HEK293T (cell line): Measurements from ENCODE around the gene SKIC3.

Source experiments
- CTCF ChIA-PET: fragments of 350-600 bp; formaldehyde crosslinking; extraction: SDS; loops from one replicate; lab custom pipeline; 2021; ENCODE audit warnings: antibody characterized with exemption, inconsistent platforms; lab: Yijun Ruan, JAX
- POLR2A ChIA-PET: fragments of 350-600 bp; formaldehyde crosslinking; extraction: SDS; loops from one replicate; lab custom pipeline; 2020; ENCODE audit warnings: antibody characterized with exemption, inconsistent platforms; lab: Yijun Ruan, JAX
- DNase-seq: peaks from one replicate; pipeline ENCODE4 v3.0.0; 2012; ENCODE audit warnings: mixed read lengths; ENCODE audit errors: extremely low spot score
- ARNT ChIP-seq: fragments of 450-650 bp; IDR thresholded peaks from 2 replicates; pipeline ENCODE4 v1.6.1; 2017; ENCODE audit warnings: mild to moderate bottlenecking
- BHLHE40 ChIP-seq: fragments of 450-650 bp; IDR thresholded peaks from 2 replicates; pipeline ENCODE4 v1.6.1; 2016; ENCODE audit warnings: mild to moderate bottlenecking, moderate library complexity, borderline replicate concordance
- CTBP1 ChIP-seq: fragments of 450-650 bp; IDR thresholded peaks from 2 replicates; pipeline ENCODE4 v1.6.1; 2016; ENCODE audit warnings: borderline replicate concordance
- ELF4 ChIP-seq: fragments of 450-650 bp; IDR thresholded peaks from 2 replicates; pipeline ENCODE4 v1.6.1; 2017; ENCODE audit warnings: antibody characterized with exemption
- FOXA1 ChIP-seq: fragments of 450-650 bp; IDR thresholded peaks from 2 replicates; pipeline ENCODE4 v1.6.1; 2016; ENCODE audit warnings: mild to moderate bottlenecking
- FOXK2 ChIP-seq: fragments of 450-650 bp; IDR thresholded peaks from 2 replicates; pipeline ENCODE4 v1.6.1; 2016; ENCODE audit warnings: mild to moderate bottlenecking
- FOXM1 ChIP-seq: fragments of 450-650 bp; IDR thresholded peaks from 2 replicates; pipeline ENCODE4 v1.6.1; 2017; ENCODE audit warnings: mild to moderate bottlenecking, borderline replicate concordance
- HDGF ChIP-seq: fragments of 450-650 bp; IDR thresholded peaks from 2 replicates; pipeline ENCODE4 v1.6.1; 2017; ENCODE audit warnings: antibody characterized with exemption, borderline replicate concordance
- L3MBTL2 ChIP-seq: fragments of 450-650 bp; conservative IDR thresholded peaks from 2 replicates; pipeline ENCODE4 v1.6.1; 2016; ENCODE audit warnings: mild to moderate bottlenecking
- LEF1 ChIP-seq: fragments of 450-650 bp; IDR thresholded peaks from 2 replicates; pipeline ENCODE4 v1.6.1; 2017; ENCODE audit warnings: mild to moderate bottlenecking, borderline replicate concordance
- NFRKB ChIP-seq: fragments of 450-650 bp; IDR thresholded peaks from 2 replicates; pipeline ENCODE4 v1.6.1; 2016; ENCODE audit warnings: mild to moderate bottlenecking, moderate library complexity
- SP1 ChIP-seq: fragments of 450-650 bp; IDR thresholded peaks from 2 replicates; pipeline ENCODE4 v1.6.1; 2017
- SUZ12 ChIP-seq: fragments of 450-650 bp; IDR thresholded peaks from 2 replicates; pipeline ENCODE4 v1.6.1; 2016; ENCODE audit warnings: mild to moderate bottlenecking
- TARDBP ChIP-seq: fragments of 450-650 bp; IDR thresholded peaks from 2 replicates; pipeline ENCODE4 v1.6.1; 2016
- ZNF384 ChIP-seq: fragments of 450-650 bp; IDR thresholded peaks from 2 replicates; pipeline ENCODE4 v1.6.1; 2016
- TF ChIP-seq, protein P1 (sequence below): fragments of 450-650 bp; IDR thresholded peaks from 2 replicates; pipeline ENCODE4 v1.6.1; 2016

Gene SKIC3

DNA sequence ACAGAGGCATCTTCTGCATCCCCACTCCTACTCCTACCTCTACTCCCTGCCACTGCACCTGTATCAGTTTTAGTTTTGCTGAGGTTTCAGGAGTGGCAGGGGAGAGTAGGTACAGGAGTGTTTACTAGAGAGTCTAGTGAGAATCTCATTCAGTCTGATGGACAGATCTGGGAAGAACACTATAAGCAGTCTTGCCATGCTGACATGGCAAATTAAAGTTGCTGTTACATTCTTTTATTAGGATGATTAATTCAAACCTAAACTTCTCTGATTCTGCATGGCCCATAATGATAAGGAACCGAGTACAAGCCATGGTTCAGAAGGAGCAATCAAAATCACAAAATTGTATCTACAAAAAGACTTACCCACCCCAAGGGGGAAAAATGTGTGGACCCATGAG lies 7.5 kb upstream of the SKIC3 start:
- TF ChIP-seq SUZ12 (no peak), L3MBTL2 (no peak)
- ChIA-PET POLR2A (no interaction called here), CTCF (no interaction called here)
- no peak for DNase-seq

DNA sequence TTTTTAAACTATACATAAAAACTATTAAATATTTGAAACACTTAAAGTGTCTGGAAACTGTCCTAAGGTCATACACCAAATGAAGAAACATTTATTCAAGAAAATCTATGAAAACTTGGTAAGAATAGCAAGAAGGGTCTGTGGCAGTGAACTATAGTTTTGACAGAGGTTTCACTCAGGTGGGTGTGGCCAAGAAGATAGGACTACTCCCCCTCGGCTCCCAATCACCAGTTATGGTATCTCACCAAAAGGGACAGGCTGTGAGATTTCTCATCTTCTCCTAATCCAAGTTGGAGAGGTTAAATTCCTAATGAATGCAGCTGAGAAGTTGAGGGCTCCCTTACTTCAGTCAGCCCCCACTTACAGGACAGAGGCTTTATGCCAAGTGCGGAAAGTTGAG lies 3.1 kb upstream of the SKIC3 start:
- POLR2A ChIA-PET = no interaction called here
- DNase-seq = no peak
- TF ChIP-seq FOXK2 (no peak), TARDBP (no peak)
- TF ChIP-seq, protein P1, sequence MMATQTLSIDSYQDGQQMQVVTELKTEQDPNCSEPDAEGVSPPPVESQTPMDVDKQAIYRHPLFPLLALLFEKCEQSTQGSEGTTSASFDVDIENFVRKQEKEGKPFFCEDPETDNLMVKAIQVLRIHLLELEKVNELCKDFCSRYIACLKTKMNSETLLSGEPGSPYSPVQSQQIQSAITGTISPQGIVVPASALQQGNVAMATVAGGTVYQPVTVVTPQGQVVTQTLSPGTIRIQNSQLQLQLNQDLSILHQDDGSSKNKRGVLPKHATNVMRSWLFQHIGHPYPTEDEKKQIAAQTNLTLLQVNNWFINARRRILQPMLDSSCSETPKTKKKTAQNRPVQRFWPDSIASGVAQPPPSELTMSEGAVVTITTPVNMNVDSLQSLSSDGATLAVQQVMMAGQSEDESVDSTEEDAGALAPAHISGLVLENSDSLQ = no peak
- CTCF ChIA-PET = interaction anchor here (0.6 kb wide), 1 partner anchor 174 kb away, joined by 3 read pairs; no protein-coding TSS in a partner anchor

DNA sequence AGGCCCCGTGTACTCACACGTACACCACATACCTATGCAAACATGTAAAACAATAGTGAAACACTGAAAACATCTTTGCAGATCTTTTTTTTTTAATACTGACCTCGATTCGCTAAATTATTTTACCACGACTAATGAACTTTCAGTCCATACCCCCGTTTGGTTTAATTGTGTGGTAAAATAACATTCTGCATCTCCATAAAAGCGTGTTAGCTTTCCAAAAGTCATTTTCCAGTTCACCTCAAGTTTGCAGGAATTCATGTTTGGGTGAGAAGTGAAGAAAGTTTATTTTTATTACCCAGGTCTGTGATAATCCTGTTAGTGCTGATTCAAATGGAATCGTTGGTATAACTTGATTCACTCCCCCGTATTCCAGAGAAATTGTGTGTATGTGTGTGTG lies 776 bp upstream of the SKIC3 start:
- TF ChIP-seq BHLHE40 = no peak
- no peak for TF ChIP-seq ZNF384
- no peak for TF ChIP-seq NFRKB
- TF ChIP-seq TARDBP = no peak
- TF ChIP-seq LEF1 = no peak
- no peak for TF ChIP-seq L3MBTL2
- ChIA-PET CTCF (no interaction called here), POLR2A (interaction anchor here (1.0 to 1.2 kb wide), 8 partner anchors 9 to 270 kb away, joined by 3 to 13 read pairs (median 4); partner anchors contain the start of genes MCTP1 and RFESD)
- DNase-seq = no peak

DNA sequence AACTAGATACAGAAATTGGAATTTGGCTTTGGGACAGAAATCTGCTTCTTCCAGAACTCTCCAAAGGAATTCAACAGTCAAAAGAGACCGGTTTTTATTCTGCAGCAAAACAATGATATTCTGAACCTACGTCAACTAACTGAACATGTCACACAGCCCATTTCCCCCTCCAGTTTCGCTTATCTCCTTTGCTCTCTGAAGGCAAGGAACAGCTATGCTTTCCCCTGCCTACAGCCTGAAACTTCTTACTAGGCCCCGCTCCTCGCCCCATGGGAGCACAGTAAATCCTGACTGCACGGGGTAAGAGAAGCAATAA lies 488 bp downstream of the SKIC3 start:
- TF ChIP-seq BHLHE40 (no peak), ARNT (no peak), ELF4 (no peak), TARDBP (no peak)
- TF ChIP-seq, protein P1 = no peak
- DNase-seq = no peak
- POLR2A ChIA-PET = interaction anchor here (1.0 to 1.2 kb wide), 5 partner anchors 8 to 92 kb away, joined by 3 to 13 read pairs (median 6); partner anchors contain the start of gene RFESD

DNA sequence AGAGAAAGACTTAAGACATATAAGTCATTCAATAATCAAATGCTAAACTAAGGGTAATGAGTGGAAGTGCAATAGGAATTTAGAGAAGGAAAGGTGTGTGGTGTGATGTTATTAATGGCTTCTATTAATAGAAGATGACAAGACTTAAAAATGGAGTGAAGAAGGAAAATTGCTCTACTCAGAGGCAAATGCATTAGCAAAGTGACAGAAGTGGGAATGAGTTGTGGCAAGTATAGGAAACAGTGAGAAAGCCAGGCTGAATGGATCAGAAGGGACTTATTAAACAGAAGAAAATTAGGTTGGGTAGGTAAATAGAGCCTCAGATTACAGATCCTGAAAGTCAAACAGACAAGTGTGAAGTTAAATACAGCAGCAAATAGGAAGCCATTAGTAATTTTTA lies 5.7 kb downstream of the SKIC3 start:
- TF ChIP-seq BHLHE40 = no peak
- TF ChIP-seq SP1 = no peak
- no peak for TF ChIP-seq HDGF
- DNase-seq = no peak
- ChIA-PET POLR2A (no interaction called here), CTCF (no interaction called here)

More for the DNA sequence above, 488 bp downstream of the SKIC3 start:
- CTCF ChIA-PET = no interaction called here

DNA sequence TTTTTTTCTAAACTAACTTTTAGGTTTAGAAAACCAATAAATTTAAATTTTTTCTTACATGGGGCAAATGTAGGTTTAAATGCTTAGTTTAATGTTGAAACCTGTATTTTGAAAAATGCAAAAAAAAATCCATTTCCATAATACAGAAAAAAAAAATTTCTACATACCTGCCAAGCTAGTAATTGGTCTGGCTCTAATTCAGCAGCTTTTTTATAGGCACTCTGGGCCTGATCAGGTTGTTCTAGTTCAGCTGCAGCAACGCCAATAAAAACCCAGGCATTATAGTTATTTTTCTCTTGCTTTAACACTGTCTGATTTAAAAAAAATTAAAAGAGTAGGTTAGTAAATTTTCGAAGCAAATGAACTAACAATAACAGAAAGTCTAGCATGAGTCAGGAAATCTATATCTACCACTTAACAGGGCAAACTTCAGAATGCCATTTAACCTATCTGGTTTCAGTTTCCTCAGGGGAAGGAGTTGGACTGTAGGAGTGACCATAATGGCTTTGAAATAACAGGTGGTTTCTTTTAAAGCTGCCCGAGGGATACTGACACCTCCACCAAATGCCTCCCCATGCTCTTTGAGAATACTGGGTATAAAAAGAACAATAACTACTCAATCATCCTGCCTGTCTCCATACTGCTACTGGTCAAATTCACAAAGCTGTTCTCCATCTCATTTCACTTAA lies 11.6 kb downstream of the SKIC3 start:
- TF ChIP-seq FOXK2 (no peak), L3MBTL2 (no peak), ARNT (no peak), SP1 (no peak), FOXA1 (no peak), CTBP1 (no peak), HDGF (no peak)
- TF ChIP-seq, protein P1 = no peak; the same call in 1 of the 2 replicates
- POLR2A ChIA-PET = interaction anchor here (1.9 kb wide), 1 partner anchor 12 kb away, joined by 13 read pairs; the partner anchor contains the start of genes ARSK and SKIC3
- CTCF ChIA-PET = no interaction called here
- no peak for DNase-seq

DNA sequence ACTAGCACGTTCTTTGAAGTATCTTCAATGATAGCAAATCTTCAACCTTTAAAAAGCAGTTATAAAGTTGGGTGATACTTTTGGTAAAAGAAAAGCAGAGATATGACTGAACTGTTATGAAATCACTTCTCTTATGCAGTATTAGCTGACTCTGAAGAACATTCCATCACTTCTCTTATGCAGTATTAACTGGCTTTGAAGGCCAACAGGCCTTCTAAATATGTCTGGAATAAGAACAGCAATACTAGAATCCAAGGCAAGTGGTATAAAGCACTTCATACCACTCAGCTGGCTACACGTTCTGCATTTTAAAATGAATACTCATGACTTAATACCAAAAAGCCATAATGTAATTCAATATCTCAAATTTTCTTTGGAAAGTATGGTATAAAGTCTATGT lies 17.3 kb downstream of the SKIC3 start:
- DNase-seq = no peak
- POLR2A ChIA-PET = interaction anchor here (1.8 kb wide), 1 partner anchor 17 kb away, joined by 4 read pairs; the partner anchor contains the start of genes ARSK and SKIC3
- TF ChIP-seq FOXM1 (no peak), HDGF (no peak), ELF4 (no peak), ARNT (no peak), FOXA1 (no peak), SP1 (no peak), TARDBP (no peak), CTBP1 (no peak), BHLHE40 (no peak), SUZ12 (no peak), LEF1 (no peak), L3MBTL2 (no peak)
- TF ChIP-seq, protein P1 = no peak
- CTCF ChIA-PET = no interaction called here
